ENCODE measurements around the gene MAP3K1. TPM values are rescaled to one million over a fixed set of nuclear protein-coding genes. Genes with fewer than 3 reads are reported as not detected.

MAP3K1 gene
- total and polyA plus RNA-seq, 11 donors: 2.1 to 19.5 (median 6.8) TPM

GRCh38 chr5:56824019-56824418, 8.7 kb downstream of the MAP3K1 start:
- H3K27me3 ChIP-seq: no peaks in the 10 kb centered on the region
- H3K36me3 ChIP-seq: no peaks in the 10 kb centered on the region
- intact Hi-C loops (cut with DNase I): no loop called here
- H3K4me3 ChIP-seq: no peak overlapping the region
- no peaks in the 10 kb centered on the region for H3K9me3 ChIP-seq
- H3K4me1 ChIP-seq: peaks cover 0 to 100% (median 58%) of the 10 kb centered on the region in 12 donors
- no peak for DNase-seq
- no peak for ATAC-seq
- H3K27ac ChIP-seq: no peak overlapping the region
- TF ChIP-seq CTCF (IDR thresholded peaks at IDR 0.05) (no peak), POLR2A (IDR thresholded peaks at IDR 0.05) (no peak)

- Histone ChIP-seq H3K36me3 (no peaks in the 10 kb centered on the region), H3K27me3 (no peaks in the 10 kb centered on the region), H3K27ac (no peak overlapping the region), H3K4me1 (peaks cover 0 to 100% (median 55%) of the 10 kb centered on the region in 12 donors), H3K9me3 (no peaks in the 10 kb centered on the region), H3K4me3 (no peak overlapping the region)
- intact Hi-C loops (cut with DNase I): no loop called here
- 92 to 97% (median 93%) methylated on average over 3 of the region's 3 CpGs for WGBS, 4 donors
- no peak for DNase-seq
- ATAC-seq: no peak
- TF ChIP-seq POLR2A (IDR thresholded peaks at IDR 0.05) (no peak), CTCF (IDR thresholded peaks at IDR 0.05) (no peak)
Measured at GRCh38 chr5:56825222-56825824, 10.0 kb downstream of the MAP3K1 start.

GRCh38 chr5:56827049-56827448, 11.7 kb downstream of the MAP3K1 start:
- Histone ChIP-seq H3K4me3 (no peak overlapping the region), H3K9me3 (no peaks in the 10 kb centered on the region), H3K27me3 (no peaks in the 10 kb centered on the region), H3K4me1 (peaks cover 0 to 100% (median 60%) of the 10 kb centered on the region in 12 donors), H3K36me3 (no peaks in the 10 kb centered on the region), H3K27ac (no peak overlapping the region)
- ATAC-seq (peak in 3 of 4 donors; percentile 6 to 49 (median 33)), DNase-seq (no peak)
- intact Hi-C loops (cut with DNase I): no loop called here
- TF ChIP-seq POLR2A (IDR thresholded peaks at IDR 0.05) (no peak), CTCF (IDR thresholded peaks at IDR 0.05) (peak in 5 of 12 donors; percentile 10 to 35 (median 28))
- 43 to 61% (median 54%) methylated on average over 5 of the region's 5 CpGs for WGBS, 4 donors

- Histone ChIP-seq H3K27me3 (no peaks in the 10 kb centered on the region), H3K4me1 (peaks cover 0 to 99% (median 56%) of the 10 kb centered on the region in 12 donors), H3K27ac (no peak overlapping the region), H3K9me3 (no peaks in the 10 kb centered on the region), H3K4me3 (no peak overlapping the region), H3K36me3 (no peaks in the 10 kb centered on the region)
- WGBS, 4 donors: 76 to 86% (median 80%) methylated on average over 2 of the region's 2 CpGs
- DNase-seq: no peak
- TF ChIP-seq POLR2A (IDR thresholded peaks at IDR 0.05) (no peak), CTCF (IDR thresholded peaks at IDR 0.05) (no peak)
- intact Hi-C loops (cut with DNase I): no loop called here
- ATAC-seq: no peak
Measured at GRCh38 chr5:56827924-56828323, 12.6 kb downstream of the MAP3K1 start.

All from heart left ventricle (tissue), 16 donors.